Pancreas (tissue), 10 donors: ENCODE measurements around the gene ARHGAP22. TPM values are rescaled to one million over a fixed set of nuclear protein-coding genes. Genes with fewer than 3 reads are reported as not detected.

Experiments
- ATAC-seq, 4 donors: fragments of 200-7000 bp; cut with Tn5 transposase; one replicate each; pipeline versions ENCODE4 v1.8.0 to v1.9.1; 2020; ENCODE audit warnings: mild to moderate bottlenecking in 4 of 4, moderate library complexity in 4 of 4
- DNase-seq, 6 donors: peaks; one replicate each; pipeline ENCODE4 v3.0.0-alpha.2; 2020
- FAIRE-seq: peaks from 2 replicates; lab custom pipeline; 2012; peaks lifted over from hg19 to GRCh38; lab: Jason Lieb, UNC
- H3K27ac ChIP-seq, 4 donors: fragments of 200-600 bp; sonication (generic); 1 replicate in 3 of 4; 2 replicates in 1 of 4; pipeline versions ENCODE4 v1.5.0 to v1.8.0; 2020
- H3K27me3 ChIP-seq, 4 donors: fragments of 200-600 bp; one replicate each; pipeline ENCODE4 v1.8.0; 2021
- H3K36me3 ChIP-seq, 3 donors: fragments of 200-600 bp; sonication (generic) in 1 of 3; one replicate each; pipeline versions ENCODE4 v1.5.0 to v1.8.0; 2020 to 2021
- H3K4me1 ChIP-seq, 3 donors: fragments of 200-600 bp; one replicate each; pipeline ENCODE4 v1.8.0; 2021
- H3K4me3 ChIP-seq, 4 donors: fragments of 200-600 bp; sonication (generic) in 2 of 4; one replicate each; pipeline versions ENCODE4 v1.5.0 to v1.8.0; 2020 to 2021
- H3K9me3 ChIP-seq, 4 donors: fragments of 200-600 bp; one replicate each; pipeline ENCODE4 v1.8.0; 2021
- CTCF ChIP-seq, 4 donors: fragments of 200-600 bp; sonication (generic) in 3 of 4; IDR thresholded peaks; one replicate each; pipeline versions ENCODE4 v1.5.0 to v1.8.0; 2021; ENCODE audit warnings: antibody characterized with exemption in 4 of 4
- WGBS, 2 donors: extraction: QIAGEN DNeasy Blood & Tissue Kit; methylation state at CpG; one replicate each; pipeline ENCODE4 v1.1.7; 2013; 5-methylcytosine and 5-hydroxymethylcytosine counted together
- intact Hi-C, 3 donors: fragments of 100-400 bp; cut with DNase I; formaldehyde crosslinking; loops; one replicate each; pipeline versions ENCODE4 v1.11.1 to v1.14.2; 2022
- polyA plus RNA-seq, 2 donors: library from polyadenylated mRNA; stranded (reverse); fragments of 200-250 nt; gene quantifications; one replicate each; pipeline ENCODE4 v1.2.3, GENCODE V29; 2013
- total RNA-seq, 6 donors: library from RNA; stranded (reverse); fragmentation: NEBNext Ultra II Directional in 4 of 6; extraction: Animal tissue kit (Norgen Biotek cat#: 25700) in 4 of 6; gene quantifications; one replicate each; pipeline versions ENCODE4 v1.2.1 to v1.2.4, GENCODE V29; 2021 to 2023
- donor health status: healthy with polysubstance abuse.
- donor health status: DM: no; HTN: no; CAD: no; lungs with moderate emphysema.
- donor health status: DM: no; HTN: no; CAD: no.
- donor health status: control.
- donor health status: control.
- donor health status: Bipolar disorder and iron deficiency.
- donor health status: DM: yes; HTN: yes; CAD: no.
- donor health status: DM: no; HTN: no; CAD: no.
- donor health status: DM: no; HTN: no; CAD: no.
- donor health status: DM: yes; HTN: yes; CAD: no.

The ARHGAP22 gene
- total and polyA plus RNA-seq, 8 donors, result 1.1 to 6.0 (median 1.9) TPM

- Histone ChIP-seq H3K4me3 (no peak overlapping the region), H3K4me1 (no peaks in the 10 kb centered on the region), H3K9me3 (no peaks in the 10 kb centered on the region), H3K27ac (no peak overlapping the region), H3K36me3 (no peaks in the 10 kb centered on the region), H3K27me3 (no peaks in the 10 kb centered on the region)
- 85 to 91% methylated on average over 5 of the region's 5 CpGs for WGBS, 2 donors
- TF ChIP-seq CTCF (IDR thresholded peaks at IDR 0.05), result no peak
- ATAC-seq (no peak), FAIRE-seq (no peak), DNase-seq (no peak)
- intact Hi-C loops, result no loop called here
Measured at GRCh38 chr10:48473704-48474103, 131.2 kb downstream of the ARHGAP22 start.

GRCh38 chr10:48472501-48473069 is 132.3 kb downstream of the ARHGAP22 start:
- FAIRE-seq (no peak), ATAC-seq (no peak), DNase-seq (no peak)
- intact Hi-C loops, result no loop called here
- Histone ChIP-seq H3K27ac (no peak overlapping the region), H3K27me3 (no peaks in the 10 kb centered on the region), H3K4me1 (no peaks in the 10 kb centered on the region), H3K36me3 (no peaks in the 10 kb centered on the region), H3K4me3 (no peak overlapping the region), H3K9me3 (no peaks in the 10 kb centered on the region)
- TF ChIP-seq CTCF (IDR thresholded peaks at IDR 0.05), result no peak
- 53 to 59% methylated on average over 3 of the region's 3 CpGs for WGBS, 2 donors

GRCh38 chr10:48470893-48471805 is 133.7 kb downstream of the ARHGAP22 start:
- no peaks in the 10 kb centered on the region for H3K4me1 ChIP-seq
- DNase-seq (peak in 2 of 6 donors; percentile 6 to 30), FAIRE-seq (no peak), ATAC-seq (no peak)
- no peaks in the 10 kb centered on the region for H3K9me3 ChIP-seq
- H3K27me3 ChIP-seq, result no peaks in the 10 kb centered on the region
- H3K27ac ChIP-seq, result no peak overlapping the region
- intact Hi-C loops, result no loop called here
- H3K4me3 ChIP-seq, result no peak overlapping the region
- no peak for TF ChIP-seq CTCF (IDR thresholded peaks at IDR 0.05)
- H3K36me3 ChIP-seq, result no peaks in the 10 kb centered on the region
- 77 to 79% methylated on average over 8 of the region's 8 CpGs for WGBS, 2 donors

- Histone ChIP-seq H3K4me1 (no peaks in the 10 kb centered on the region), H3K4me3 (no peak overlapping the region), H3K27me3 (no peaks in the 10 kb centered on the region), H3K27ac (no peak overlapping the region), H3K9me3 (no peaks in the 10 kb centered on the region), H3K36me3 (no peaks in the 10 kb centered on the region)
- no peak for FAIRE-seq
- no peak for TF ChIP-seq CTCF (IDR thresholded peaks at IDR 0.05)
- 73 to 83% methylated on average over 5 of the region's 5 CpGs for WGBS, 2 donors
- no peak for ATAC-seq
- intact Hi-C loops, result no loop called here
- peak in 1 of 6 donors; percentile 4 for DNase-seq
Measured at GRCh38 chr10:48470115-48470892, 134.6 kb downstream of the ARHGAP22 start.
